Muscle layer of colon (tissue), 2 donors: ENCODE results near the gene THAP7.

ENCODE experiments used
- H3K27ac ChIP-seq: one replicate; pipeline ENCODE4 v1.7.0; 2013; ENCODE audit warnings: low read depth, mild to moderate bottlenecking, low read length, moderate library complexity
- H3K27me3 ChIP-seq, 2 donors: one replicate each; pipeline ENCODE4 v1.7.0; 2013; ENCODE audit warnings: low read length in 2 of 2, mild to moderate bottlenecking in 2 of 2; ENCODE audit not compliant: insufficient read depth in 2 of 2, control insufficient read depth in 1 of 2
- H3K36me3 ChIP-seq: one replicate; pipeline ENCODE4 v1.7.0; 2013; ENCODE audit warnings: mild to moderate bottlenecking, low read length; ENCODE audit not compliant: insufficient read depth
- H3K4me1 ChIP-seq: one replicate; pipeline ENCODE4 v1.7.0; 2013; ENCODE audit warnings: mild to moderate bottlenecking, low read length; ENCODE audit not compliant: insufficient read depth
- H3K4me3 ChIP-seq, 2 donors: one replicate each; pipeline ENCODE4 v1.7.0; 2013; ENCODE audit warnings: low read length in 2 of 2, low read depth in 1 of 2, mild to moderate bottlenecking in 1 of 2, moderate library complexity in 1 of 2
- H3K9ac ChIP-seq: one replicate; pipeline ENCODE4 v1.7.0; 2013; ENCODE audit warnings: low read length
- H3K9me3 ChIP-seq: one replicate; pipeline ENCODE4 v1.7.0; 2013; ENCODE audit warnings: mild to moderate bottlenecking, low read length
- donor health status: abdominal sarcoma.
- donor health status: Adenocarcinoma of cecum.

Gene THAP7

GRCh38 chr22:20986365-20986764 is 15.6 kb downstream of the THAP7 start:
- H3K9me3 ChIP-seq: no peaks in the 10 kb centered on the region
- no peak overlapping the region for H3K4me3 ChIP-seq
- H3K27ac ChIP-seq: no peak overlapping the region
- no peaks in the 10 kb centered on the region for H3K27me3 ChIP-seq
- peaks cover 48% of the 10 kb centered on the region for H3K36me3 ChIP-seq
- peaks cover 11% of the 10 kb centered on the region for H3K4me1 ChIP-seq
- no peak overlapping the region for H3K9ac ChIP-seq

DNA sequence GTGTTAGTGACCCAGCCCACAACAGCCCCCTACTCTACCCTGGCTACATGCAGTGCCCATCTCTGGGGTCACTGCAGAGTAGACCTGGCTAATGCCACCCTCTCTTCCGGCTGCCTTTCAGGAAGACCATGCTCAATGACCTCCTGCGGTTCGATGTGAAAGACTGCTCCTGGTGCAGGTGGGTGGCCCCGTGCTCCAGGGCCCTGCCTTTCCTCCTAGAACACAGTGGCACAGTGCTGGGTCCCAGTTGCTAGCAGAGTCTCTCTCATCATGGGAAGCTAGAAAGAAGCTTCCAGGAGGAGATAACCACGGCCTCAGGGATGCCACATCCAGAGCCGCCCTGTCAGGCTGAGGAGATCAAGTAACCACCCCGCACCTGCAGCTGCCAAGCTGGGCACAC is 16.2 kb downstream of the THAP7 start:
- peaks cover 41% of the 10 kb centered on the region for H3K36me3 ChIP-seq
- peaks cover 17% of the 10 kb centered on the region for H3K4me1 ChIP-seq
- no peaks in the 10 kb centered on the region for H3K9me3 ChIP-seq
- H3K27ac ChIP-seq: no peak overlapping the region
- H3K4me3 ChIP-seq: no peak overlapping the region
- no peaks in the 10 kb centered on the region for H3K27me3 ChIP-seq
- no peak overlapping the region for H3K9ac ChIP-seq

GRCh38 chr22:20983081-20983771 is 18.7 kb downstream of the THAP7 start:
- no peaks in the 10 kb centered on the region for H3K9me3 ChIP-seq
- peak overlapping the region; percentile 96 for H3K27ac ChIP-seq
- H3K4me1 ChIP-seq: peaks cover 30% of the 10 kb centered on the region
- H3K9ac ChIP-seq: peak overlapping the region; percentile 82
- peaks cover 33% of the 10 kb centered on the region for H3K36me3 ChIP-seq
- H3K4me3 ChIP-seq: peak overlapping the region in 1 of 2 donors; percentile 89
- H3K27me3 ChIP-seq: no peaks in the 10 kb centered on the region

GRCh38 chr22:20982563-20982882 is 19.4 kb downstream of the THAP7 start:
- Histone ChIP-seq H3K9me3 (no peaks in the 10 kb centered on the region), H3K27me3 (no peaks in the 10 kb centered on the region), H3K4me3 (peak overlapping the region; percentile 79 to 89), H3K27ac (peak overlapping the region; percentile 96), H3K4me1 (peaks cover 30% of the 10 kb centered on the region), H3K36me3 (peaks cover 26% of the 10 kb centered on the region), H3K9ac (peak overlapping the region; percentile 82)

DNA sequence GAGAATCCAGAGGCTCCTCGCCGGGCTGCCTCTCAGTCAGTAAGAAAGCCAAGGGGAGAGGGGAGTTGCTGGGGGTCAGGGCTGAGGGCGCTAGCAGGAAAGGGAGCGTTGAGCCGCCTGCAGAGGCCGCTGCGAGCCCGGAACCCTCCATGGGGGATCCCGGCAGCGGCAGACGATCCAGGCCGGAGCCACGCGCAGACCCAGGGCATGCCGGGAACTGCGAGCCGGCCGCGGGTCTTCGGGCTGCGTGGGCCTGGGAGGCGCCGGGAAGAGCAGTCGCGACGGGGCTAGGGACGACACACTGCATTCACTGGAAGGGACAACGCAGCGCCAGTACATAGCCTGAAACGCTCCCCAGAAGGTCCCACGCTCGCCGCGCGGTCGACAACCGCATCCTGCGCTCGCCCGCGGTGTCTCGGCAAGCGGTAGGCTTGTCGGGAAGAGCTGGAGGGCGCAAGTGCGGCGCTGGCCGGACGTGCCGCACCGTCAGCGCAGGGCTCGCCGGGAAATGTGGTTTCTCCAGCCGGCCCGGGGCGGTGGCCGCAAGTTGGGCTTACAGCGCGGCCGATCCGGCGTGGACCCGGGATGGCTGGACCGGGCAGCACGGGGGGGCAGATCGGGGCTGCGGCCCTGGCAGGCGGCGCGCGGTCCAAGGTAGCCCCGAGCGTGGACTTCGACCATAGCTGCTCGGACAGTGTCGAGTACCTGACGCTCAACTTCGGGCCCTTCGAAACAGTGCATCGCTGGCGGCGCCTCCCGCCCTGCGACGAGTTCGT is 19.9 kb downstream of the THAP7 start, which contains the start of gene LZTR1:
Gene LZTR1, plus strand, starts transcription at position 511 of the 776 bp plus-strand sequence. Its CDS starts 75 bp downstream, at position 586.
- H3K9me3 ChIP-seq: no peaks in the 10 kb centered on the region
- peaks cover 24% of the 10 kb centered on the region for H3K36me3 ChIP-seq
- H3K27ac ChIP-seq: peak within 1 kb of the TSS; percentile 96
- H3K27me3 ChIP-seq: no peaks in the 10 kb centered on the region
- peaks cover 30% of the 10 kb centered on the region for H3K4me1 ChIP-seq
- peak within 1 kb of the TSS; percentile 89 for H3K9ac ChIP-seq
- peak within 1 kb of the TSS; percentile 79 to 89 for H3K4me3 ChIP-seq

GRCh38 chr22:20980938-20981722 is 20.8 kb downstream of the THAP7 start:
- peak overlapping the region; percentile 79 to 89 for H3K4me3 ChIP-seq
- H3K27ac ChIP-seq: peak overlapping the region; percentile 96
- H3K9me3 ChIP-seq: no peaks in the 10 kb centered on the region
- H3K36me3 ChIP-seq: peaks cover 17% of the 10 kb centered on the region
- peak overlapping the region; percentile 89 for H3K9ac ChIP-seq
- no peaks in the 10 kb centered on the region for H3K27me3 ChIP-seq
- peaks cover 30% of the 10 kb centered on the region for H3K4me1 ChIP-seq

DNA sequence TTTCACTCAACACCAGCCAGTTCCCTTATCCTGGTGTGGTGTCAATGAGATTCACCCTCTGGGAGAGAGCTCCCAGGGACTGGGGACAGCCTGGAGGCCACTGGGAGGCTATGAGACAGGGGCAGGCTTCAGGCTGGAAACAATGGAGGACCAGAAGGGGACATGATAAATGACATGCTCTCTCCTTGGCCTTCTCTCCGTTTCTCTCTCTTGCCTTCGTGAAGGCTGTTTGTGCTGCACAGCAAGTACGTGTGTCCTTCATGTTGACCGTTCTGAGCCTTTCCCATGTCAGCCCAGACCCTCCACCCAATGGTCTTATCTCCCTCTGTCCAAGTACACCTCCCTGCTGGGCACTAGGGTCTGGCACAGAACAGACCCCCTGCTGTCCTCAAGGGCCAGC is 21.4 kb downstream of the THAP7 start:
- no peak overlapping the region for H3K9ac ChIP-seq
- H3K36me3 ChIP-seq: peaks cover 10% of the 10 kb centered on the region
- peaks cover 30% of the 10 kb centered on the region for H3K4me1 ChIP-seq
- peak overlapping the region in 1 of 2 donors; percentile 49 for H3K4me3 ChIP-seq
- H3K9me3 ChIP-seq: no peaks in the 10 kb centered on the region
- H3K27ac ChIP-seq: no peak overlapping the region
- no peaks in the 10 kb centered on the region for H3K27me3 ChIP-seq

DNA sequence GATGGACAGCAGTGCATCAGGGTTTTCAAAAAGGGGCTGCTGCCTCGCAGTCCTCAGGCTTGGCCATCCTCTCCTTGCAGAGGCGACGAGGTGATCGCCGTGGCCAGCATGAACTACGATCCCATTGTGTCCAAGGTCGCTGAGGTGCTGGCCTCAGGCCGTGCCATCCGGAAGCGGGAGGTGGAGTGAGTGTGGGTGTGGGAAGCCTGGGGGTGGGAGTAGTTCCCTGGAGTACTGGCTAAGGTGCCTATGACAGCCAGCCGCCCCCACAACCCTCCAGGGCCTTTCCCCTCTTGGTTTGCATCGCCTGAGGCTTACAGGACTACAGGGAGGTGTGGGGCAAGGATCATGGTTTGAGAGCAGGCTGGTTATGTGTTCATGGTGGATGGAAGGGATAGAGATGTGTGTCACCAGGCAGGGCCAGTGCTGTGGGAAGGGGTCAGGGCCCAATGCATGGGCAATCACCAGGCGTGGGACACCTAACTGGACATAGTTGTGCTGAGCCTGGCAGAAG is 21.9 kb downstream of the THAP7 start:
- peaks cover 8% of the 10 kb centered on the region for H3K36me3 ChIP-seq
- H3K9ac ChIP-seq: peak overlapping the region; percentile 37
- peak overlapping the region; percentile 43 for H3K27ac ChIP-seq
- H3K27me3 ChIP-seq: no peaks in the 10 kb centered on the region
- no peaks in the 10 kb centered on the region for H3K9me3 ChIP-seq
- peaks cover 30% of the 10 kb centered on the region for H3K4me1 ChIP-seq
- H3K4me3 ChIP-seq: peak overlapping the region in 1 of 2 donors; percentile 49

GRCh38 chr22:20979243-20979809 is 22.6 kb downstream of the THAP7 start:
- peaks cover 4% of the 10 kb centered on the region for H3K36me3 ChIP-seq
- H3K27me3 ChIP-seq: no peaks in the 10 kb centered on the region
- peak overlapping the region; percentile 41 to 49 for H3K4me3 ChIP-seq
- no peaks in the 10 kb centered on the region for H3K9me3 ChIP-seq
- H3K4me1 ChIP-seq: peaks cover 30% of the 10 kb centered on the region
- H3K27ac ChIP-seq: peak overlapping the region; percentile 43
- H3K9ac ChIP-seq: peak overlapping the region; percentile 37

GRCh38 chr22:20978419-20978818 is 23.5 kb downstream of the THAP7 start:
- H3K27ac ChIP-seq: no peak overlapping the region
- no peaks in the 10 kb centered on the region for H3K27me3 ChIP-seq
- H3K4me3 ChIP-seq: no peak overlapping the region
- H3K4me1 ChIP-seq: peaks cover 28% of the 10 kb centered on the region
- no peaks in the 10 kb centered on the region for H3K9me3 ChIP-seq
- H3K36me3 ChIP-seq: no peaks in the 10 kb centered on the region
- H3K9ac ChIP-seq: no peak overlapping the region
